ENCODE measurements around the gene PIK3CD. TPM values are rescaled to one million over a fixed set of nuclear protein-coding genes. Genes with fewer than 3 reads are reported as not detected.

PIK3CD gene
- total RNA-seq, 2 experiments from 2014 or later, result 13.6 to 37.1 TPM

DNA sequence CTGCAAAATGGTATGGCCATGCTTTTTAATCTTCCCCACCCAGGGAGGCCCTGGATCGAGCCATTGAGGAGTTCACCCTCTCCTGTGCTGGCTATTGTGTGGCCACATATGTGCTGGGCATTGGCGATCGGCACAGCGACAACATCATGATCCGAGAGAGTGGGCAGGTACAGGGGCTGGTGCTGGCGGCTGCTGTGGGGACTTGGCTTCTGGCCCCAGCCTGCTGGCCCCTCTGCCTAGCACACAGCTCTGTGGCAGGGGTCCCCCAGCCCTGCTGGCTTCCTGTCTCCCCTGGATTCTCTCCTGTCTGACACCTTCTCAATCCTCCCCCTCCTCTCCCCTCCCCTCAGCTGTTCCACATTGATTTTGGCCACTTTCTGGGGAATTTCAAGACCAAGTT lies 72.4 kb downstream of the PIK3CD start:
- Histone ChIP-seq H3K27ac (ENCODE audit: low read depth, low read length, poor library complexity, severe bottlenecking) (no peak overlapping the region), H3K9me3 (ENCODE audit: low read length) (no peaks in the 10 kb centered on the region), H3K9me2 (ENCODE audit: insufficient read depth, low read length) (no peaks in the 10 kb centered on the region), H3K4me2 (ENCODE audit: low read length) (no peak overlapping the region), H2AFZ (ENCODE audit: low read length) (no peak overlapping the region), H3K4me1 (ENCODE audit: insufficient read depth, low read length, poor library complexity, severe bottlenecking) (peaks cover 11% of the 10 kb centered on the region), H3K36me3 (ENCODE audit: insufficient read depth, low read length) (peaks cover 53% of the 10 kb centered on the region), H3K79me2 (ENCODE audit: insufficient read depth, low read depth, low read length) (no peaks in the 10 kb centered on the region), H3K4me3 (ENCODE audit: low read depth, low read length, poor library complexity, severe bottlenecking) (no peak overlapping the region), H4K20me1 (ENCODE audit: insufficient read depth, low read length) (no peaks in the 10 kb centered on the region)
- ChIA-PET CTCF (ENCODE audit: unreplicated experiment) (no interaction called here), POLR2A (no interaction called here)
- BruUV-seq (replicated peaks), result no TSS peak
- intact Hi-C loops (cut with micrococcal nuclease; ENCODE audit: unreplicated experiment), result no loop called here
- no peak for TF ChIP-seq EZH2phosphoT487 (IDR thresholded peaks at IDR 0.05; ENCODE audit: borderline replicate concordance, low read depth, low read length)
- TF ChIP-seq, protein P1, sequence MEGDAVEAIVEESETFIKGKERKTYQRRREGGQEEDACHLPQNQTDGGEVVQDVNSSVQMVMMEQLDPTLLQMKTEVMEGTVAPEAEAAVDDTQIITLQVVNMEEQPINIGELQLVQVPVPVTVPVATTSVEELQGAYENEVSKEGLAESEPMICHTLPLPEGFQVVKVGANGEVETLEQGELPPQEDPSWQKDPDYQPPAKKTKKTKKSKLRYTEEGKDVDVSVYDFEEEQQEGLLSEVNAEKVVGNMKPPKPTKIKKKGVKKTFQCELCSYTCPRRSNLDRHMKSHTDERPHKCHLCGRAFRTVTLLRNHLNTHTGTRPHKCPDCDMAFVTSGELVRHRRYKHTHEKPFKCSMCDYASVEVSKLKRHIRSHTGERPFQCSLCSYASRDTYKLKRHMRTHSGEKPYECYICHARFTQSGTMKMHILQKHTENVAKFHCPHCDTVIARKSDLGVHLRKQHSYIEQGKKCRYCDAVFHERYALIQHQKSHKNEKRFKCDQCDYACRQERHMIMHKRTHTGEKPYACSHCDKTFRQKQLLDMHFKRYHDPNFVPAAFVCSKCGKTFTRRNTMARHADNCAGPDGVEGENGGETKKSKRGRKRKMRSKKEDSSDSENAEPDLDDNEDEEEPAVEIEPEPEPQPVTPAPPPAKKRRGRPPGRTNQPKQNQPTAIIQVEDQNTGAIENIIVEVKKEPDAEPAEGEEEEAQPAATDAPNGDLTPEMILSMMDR (conservative IDR thresholded peaks at IDR 0.05; ENCODE audit: low read length), result no peak
- no peak for DNase-seq (ENCODE audit: low spot score)

DNA sequence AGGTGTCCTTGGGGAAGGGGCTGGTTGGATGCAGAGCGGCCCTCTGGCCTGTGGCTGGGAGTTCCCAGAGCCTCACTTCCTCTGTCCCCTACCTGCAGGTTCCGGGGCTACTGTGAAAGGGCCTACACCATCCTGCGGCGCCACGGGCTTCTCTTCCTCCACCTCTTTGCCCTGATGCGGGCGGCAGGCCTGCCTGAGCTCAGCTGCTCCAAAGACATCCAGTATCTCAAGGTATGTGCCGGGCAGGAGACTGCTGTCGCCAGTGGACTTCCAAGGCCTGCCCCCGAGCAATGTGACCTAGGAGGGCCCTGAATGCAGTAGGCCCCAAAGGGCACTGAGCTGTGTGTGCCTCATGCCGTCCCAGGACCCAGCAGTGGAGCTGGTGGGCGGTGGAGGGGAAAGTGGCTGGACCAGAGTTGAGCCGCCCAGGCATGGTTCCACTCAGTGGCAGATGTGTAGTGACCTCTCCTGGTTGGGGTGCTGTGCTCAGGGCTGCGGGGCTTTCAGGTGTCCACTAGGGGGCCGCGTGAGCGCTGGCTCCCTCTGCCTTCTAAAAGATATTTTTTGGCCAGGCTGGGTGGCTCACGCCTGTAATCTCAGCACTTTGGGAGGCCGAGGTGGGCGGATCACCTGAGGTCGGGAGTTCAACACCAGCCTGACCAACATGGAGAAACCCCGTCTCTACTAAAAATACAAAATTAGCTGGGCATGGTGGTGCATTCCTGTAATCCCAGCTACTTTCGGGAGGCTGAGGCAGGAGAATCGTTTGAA lies 73.4 kb downstream of the PIK3CD start:
- Histone ChIP-seq H3K79me2 (ENCODE audit: insufficient read depth, low read depth, low read length) (no peaks in the 10 kb centered on the region), H2AFZ (ENCODE audit: low read length) (no peak overlapping the region), H3K4me3 (ENCODE audit: low read depth, low read length, poor library complexity, severe bottlenecking) (no peak overlapping the region), H3K36me3 (ENCODE audit: insufficient read depth, low read length) (peaks cover 61% of the 10 kb centered on the region), H3K4me2 (ENCODE audit: low read length) (no peak overlapping the region), H3K9me3 (ENCODE audit: low read length) (no peaks in the 10 kb centered on the region), H3K9me2 (ENCODE audit: insufficient read depth, low read length) (no peaks in the 10 kb centered on the region), H4K20me1 (ENCODE audit: insufficient read depth, low read length) (no peaks in the 10 kb centered on the region), H3K27ac (ENCODE audit: low read depth, low read length, poor library complexity, severe bottlenecking) (no peak overlapping the region), H3K4me1 (ENCODE audit: insufficient read depth, low read length, poor library complexity, severe bottlenecking) (peaks cover 9% of the 10 kb centered on the region)
- TF ChIP-seq EZH2phosphoT487 (IDR thresholded peaks at IDR 0.05; ENCODE audit: borderline replicate concordance, low read depth, low read length), result no peak
- TF ChIP-seq, protein P1 (conservative IDR thresholded peaks at IDR 0.05; ENCODE audit: low read length), result peak; percentile 84
- DNase-seq (ENCODE audit: low spot score), result peak; percentile 78
- ChIA-PET CTCF (ENCODE audit: unreplicated experiment) (interaction anchor here (0.5 to 0.6 kb wide), 2 partner anchors 9 to 226 kb away, joined by 4 read pairs; no protein-coding TSS in a partner anchor), POLR2A (interaction anchor here (0.5 to 1.0 kb wide), 4 partner anchors 18 to 431 kb away, joined by 3 read pairs; no protein-coding TSS in a partner anchor)
- no TSS peak for BruUV-seq (replicated peaks)
- intact Hi-C loops (cut with micrococcal nuclease; ENCODE audit: unreplicated experiment), result loop anchor here (1.0 kb wide), 1 partner anchor 142 kb away; no protein-coding TSS in a partner anchor

DNA sequence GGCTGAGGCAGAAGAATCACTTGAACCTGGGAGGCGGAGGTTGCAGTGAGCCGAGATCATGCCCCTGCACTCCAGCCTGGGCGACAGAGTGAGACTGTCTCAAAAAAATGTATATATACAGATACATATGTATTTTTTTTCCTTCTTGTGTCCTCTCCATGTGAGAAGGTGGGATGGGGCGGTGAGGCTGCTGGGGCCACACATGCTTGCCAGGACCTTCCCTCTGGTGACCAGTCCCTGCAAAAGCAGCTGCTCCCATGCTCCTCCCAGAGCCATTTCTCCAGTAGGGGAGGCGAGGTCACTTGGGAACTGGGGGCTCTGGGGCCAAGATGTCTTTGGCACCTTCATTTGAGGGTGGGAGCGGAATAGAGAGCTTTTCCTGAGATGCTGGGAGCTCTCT lies 74.9 kb downstream of the PIK3CD start:
- no peak overlapping the region for H3K4me2 ChIP-seq (ENCODE audit: low read length)
- ChIA-PET POLR2A (no interaction called here), CTCF (ENCODE audit: unreplicated experiment) (interaction anchor here (1.0 kb wide), 1 partner anchor 137 kb away, joined by 3 read pairs; no protein-coding TSS in a partner anchor)
- DNase-seq (ENCODE audit: low spot score), result no peak
- H3K36me3 ChIP-seq (ENCODE audit: insufficient read depth, low read length), result peaks cover 76% of the 10 kb centered on the region
- no TSS peak for BruUV-seq (replicated peaks)
- H3K9me2 ChIP-seq (ENCODE audit: insufficient read depth, low read length), result no peaks in the 10 kb centered on the region
- H3K79me2 ChIP-seq (ENCODE audit: insufficient read depth, low read depth, low read length), result no peaks in the 10 kb centered on the region
- no peak for TF ChIP-seq EZH2phosphoT487 (IDR thresholded peaks at IDR 0.05; ENCODE audit: borderline replicate concordance, low read depth, low read length)
- TF ChIP-seq, protein P1 (conservative IDR thresholded peaks at IDR 0.05; ENCODE audit: low read length), result no peak
- no peak overlapping the region for H3K4me3 ChIP-seq (ENCODE audit: low read depth, low read length, poor library complexity, severe bottlenecking)
- peaks cover 6% of the 10 kb centered on the region for H3K4me1 ChIP-seq (ENCODE audit: insufficient read depth, low read length, poor library complexity, severe bottlenecking)
- H3K9me3 ChIP-seq (ENCODE audit: low read length), result no peaks in the 10 kb centered on the region
- intact Hi-C loops (cut with micrococcal nuclease; ENCODE audit: unreplicated experiment), result no loop called here
- H4K20me1 ChIP-seq (ENCODE audit: insufficient read depth, low read length), result no peaks in the 10 kb centered on the region
- no peak overlapping the region for H2AFZ ChIP-seq (ENCODE audit: low read length)
- H3K27ac ChIP-seq (ENCODE audit: low read depth, low read length, poor library complexity, severe bottlenecking), result no peak overlapping the region
